Uterus (tissue), 4 donors: ENCODE measurements around the gene CRIM1. TPM values are rescaled to one million over a fixed set of nuclear protein-coding genes. Genes with fewer than 3 reads are reported as not detected.
"Not testable (repeated sequence)": the region's sequence is repeated elsewhere in the genome, so short reads cannot be mapped to it uniquely, and the experiment has no call there.

Experiments used
- DNase-seq, 2 donors: peaks; one replicate each; pipeline ENCODE4 v3.0.0-alpha.2; 2019 to 2020
- H3K27ac ChIP-seq, 2 donors: fragments of 200-600 bp; sonication (generic); 1 replicate in 1 of 2; 2 replicates in 1 of 2; pipeline ENCODE4 v1.5.1; 2016 to 2018
- H3K27me3 ChIP-seq, 2 donors: fragments of 200-600 bp; sonication (generic); one replicate each; pipeline ENCODE4 v1.5.1; 2018 to 2019; ENCODE audit warnings: control low read depth in 1 of 2
- H3K36me3 ChIP-seq, 2 donors: fragments of 200-600 bp; sonication (generic); one replicate each; pipeline ENCODE4 v1.5.1; 2019; ENCODE audit warnings: control low read depth in 1 of 2
- H3K4me1 ChIP-seq, 2 donors: fragments of 200-600 bp; sonication (generic); one replicate each; pipeline ENCODE4 v1.5.1; 2018 to 2019; ENCODE audit warnings: control low read depth in 1 of 2
- H3K4me3 ChIP-seq, 2 donors: fragments of 200-600 bp; sonication (generic); 1 replicate in 1 of 2; 2 replicates in 1 of 2; pipeline ENCODE4 v1.5.1; 2018 to 2019; ENCODE audit warnings: mild to moderate bottlenecking in 1 of 2
- H3K9me3 ChIP-seq, 2 donors: fragments of 200-600 bp; sonication (generic); one replicate each; pipeline ENCODE4 v1.5.1; 2019; ENCODE audit warnings: control low read depth in 1 of 2
- CTCF ChIP-seq, 4 experiments: fragments of 200-600 bp in 2 of 4; fragments of 450-650 bp in 2 of 4; sonication (generic) in 2 of 4; IDR thresholded peaks; one replicate each; pipeline ENCODE4 v1.5.1; 2016 to 2019; ENCODE audit warnings: antibody characterized with exemption in 4 of 4, mild to moderate bottlenecking in 2 of 4, moderate library complexity in 1 of 4
- POLR2A ChIP-seq, 2 donors: fragments of 450-650 bp; IDR thresholded peaks; one replicate each; pipeline ENCODE4 v1.6.1; 2016; ENCODE audit warnings: antibody characterized with exemption in 2 of 2, mild to moderate bottlenecking in 1 of 2, moderate library complexity in 1 of 2
- intact Hi-C: fragments of 100-400 bp; cut with DNase I; formaldehyde crosslinking; loops from one replicate; pipeline ENCODE4 v1.15.1; 2023; ENCODE audit warnings: low total_unique reads
- total RNA-seq, 4 donors: library from RNA; depleted of rRNA in 3 of 4; stranded (reverse); fragments of >200 nt in 3 of 4; gene quantifications; one replicate each; pipeline versions ENCODE4 v1.1.0 to v1.2.4, GENCODE V29; 2014 to 2023
- donor health status: DM: yes; HTN: yes; CAD: no.

Gene CRIM1
- total RNA-seq = 100 to 1,000 TPM in 1 of 4 donors, 10 to 100 TPM in 3; 51.2 to 168 (median 66.6) TPM

GRCh38 chr2:36355151-36355889 is at the start of gene CRIM1:
Gene CRIM1, plus strand, starts transcription at chr2:36355778. Its CDS starts 515 bp downstream, at chr2:36356293.
- TF ChIP-seq CTCF (IDR thresholded peaks at IDR 0.05) (no peak), POLR2A (IDR thresholded peaks at IDR 0.05) (peak; percentile 93 to 96)
- intact Hi-C loops = loop anchor here (10.0 kb wide), 2 partner anchors 89 to 1809 kb away; no protein-coding TSS in a partner anchor
- peak; percentile 88 to 89 for DNase-seq
- H3K4me1 ChIP-seq = peaks cover 0 to 10% of the 10 kb centered on the region in 2 donors
- no peaks in the 10 kb centered on the region for H3K36me3 ChIP-seq
- H3K27ac ChIP-seq = peak within 1 kb of the TSS; percentile 93 to 96
- no peaks in the 10 kb centered on the region for H3K9me3 ChIP-seq
- H3K27me3 ChIP-seq = no peaks in the 10 kb centered on the region
- H3K4me3 ChIP-seq = peak within 1 kb of the TSS; percentile 62 to 87

GRCh38 chr2:36307441-36307840 is 48.1 kb upstream of the CRIM1 start:
- no peak for DNase-seq
- Histone ChIP-seq H3K27me3 (no peaks in the 10 kb centered on the region), H3K4me3 (no peak overlapping the region), H3K9me3 (no peaks in the 10 kb centered on the region), H3K27ac (no peak overlapping the region), H3K36me3 (no peaks in the 10 kb centered on the region), H3K4me1 (no peaks in the 10 kb centered on the region)
- intact Hi-C loops = no loop called here
- no peak for TF ChIP-seq CTCF (IDR thresholded peaks at IDR 0.05)
- no peak for TF ChIP-seq POLR2A (IDR thresholded peaks at IDR 0.05)

- H3K4me3 ChIP-seq, DNase-seq, H3K9me3 ChIP-seq, H3K4me1 ChIP-seq, H3K27me3 ChIP-seq, H3K27ac ChIP-seq, intact Hi-C loops, H3K36me3 ChIP-seq: not testable (repeated sequence)
These were observed 45.1 kb upstream of the CRIM1 start for GRCh38 chr2:36310444-36310843.

DNA sequence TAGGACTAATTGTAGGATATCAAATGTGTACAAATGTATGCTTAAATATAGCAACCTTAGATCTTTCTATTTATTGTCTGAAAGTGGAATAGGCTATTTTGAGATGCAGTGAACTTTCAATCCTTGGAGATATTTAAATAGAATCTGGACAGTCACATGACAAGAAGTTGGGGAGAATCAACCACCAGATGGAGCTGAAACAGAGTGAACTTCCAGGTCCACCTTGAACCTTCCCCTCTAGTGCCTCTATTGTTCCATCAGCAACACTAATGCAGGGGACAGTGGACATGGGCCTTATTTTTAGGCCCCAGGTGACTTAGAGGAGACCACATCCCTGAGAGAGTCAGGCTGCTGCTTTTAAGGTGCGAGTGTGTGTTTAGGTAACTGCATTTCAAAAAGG is 37.0 kb upstream of the CRIM1 start:
- intact Hi-C loops = no loop called here
- Histone ChIP-seq H3K27ac (no peak overlapping the region), H3K4me3 (no peak overlapping the region), H3K27me3 (no peaks in the 10 kb centered on the region), H3K4me1 (no peaks in the 10 kb centered on the region), H3K36me3 (no peaks in the 10 kb centered on the region), H3K9me3 (no peaks in the 10 kb centered on the region)
- TF ChIP-seq POLR2A (IDR thresholded peaks at IDR 0.05) (no peak), CTCF (IDR thresholded peaks at IDR 0.05) (no peak)
- DNase-seq = no peak

DNA sequence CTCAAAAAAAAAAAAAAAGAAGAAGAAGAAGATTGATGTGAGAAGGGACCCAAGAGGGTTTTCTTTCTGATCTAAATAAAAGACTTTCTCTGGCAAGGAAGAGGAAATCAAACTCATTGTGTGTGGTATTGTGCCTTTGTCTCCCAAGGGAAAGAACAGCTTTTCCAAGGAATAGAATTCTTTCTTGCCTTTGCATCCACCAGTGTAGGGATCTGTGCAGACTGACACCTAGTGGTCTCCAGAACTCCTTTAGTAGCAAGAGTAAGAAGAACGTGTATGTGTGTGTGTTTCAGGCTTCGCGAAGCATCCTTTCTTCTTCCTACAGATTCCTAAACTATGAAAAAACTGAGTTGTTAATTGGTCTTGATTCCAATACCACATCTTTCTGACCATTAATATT is 33.5 kb upstream of the CRIM1 start:
- peak in 2 of 4 experiments; percentile 14 to 16 for TF ChIP-seq CTCF (IDR thresholded peaks at IDR 0.05)
- no peak for TF ChIP-seq POLR2A (IDR thresholded peaks at IDR 0.05)
- Histone ChIP-seq H3K36me3 (no peaks in the 10 kb centered on the region), H3K4me3 (no peak overlapping the region), H3K27me3 (no peaks in the 10 kb centered on the region), H3K9me3 (no peaks in the 10 kb centered on the region), H3K4me1 (no peaks in the 10 kb centered on the region), H3K27ac (no peak overlapping the region)
- intact Hi-C loops = no loop called here
- DNase-seq = no peak
